GM18873 (cell line): ENCODE results near the gene RABGGTA.
A peak's percentile ranks its signal among the peaks of the same experiment; 100 is the strongest.

ENCODE experiments used
- ATAC-seq: cut with Tn5 transposase; IDR thresholded peaks from one replicate; pipeline ENCODE4 v1.9.1; 2021; ENCODE audit warnings: mild to moderate bottlenecking, moderate library complexity, moderate number of reproducible peaks; ENCODE audit not compliant: unreplicated experiment, low FRiP score

Gene RABGGTA

DNA sequence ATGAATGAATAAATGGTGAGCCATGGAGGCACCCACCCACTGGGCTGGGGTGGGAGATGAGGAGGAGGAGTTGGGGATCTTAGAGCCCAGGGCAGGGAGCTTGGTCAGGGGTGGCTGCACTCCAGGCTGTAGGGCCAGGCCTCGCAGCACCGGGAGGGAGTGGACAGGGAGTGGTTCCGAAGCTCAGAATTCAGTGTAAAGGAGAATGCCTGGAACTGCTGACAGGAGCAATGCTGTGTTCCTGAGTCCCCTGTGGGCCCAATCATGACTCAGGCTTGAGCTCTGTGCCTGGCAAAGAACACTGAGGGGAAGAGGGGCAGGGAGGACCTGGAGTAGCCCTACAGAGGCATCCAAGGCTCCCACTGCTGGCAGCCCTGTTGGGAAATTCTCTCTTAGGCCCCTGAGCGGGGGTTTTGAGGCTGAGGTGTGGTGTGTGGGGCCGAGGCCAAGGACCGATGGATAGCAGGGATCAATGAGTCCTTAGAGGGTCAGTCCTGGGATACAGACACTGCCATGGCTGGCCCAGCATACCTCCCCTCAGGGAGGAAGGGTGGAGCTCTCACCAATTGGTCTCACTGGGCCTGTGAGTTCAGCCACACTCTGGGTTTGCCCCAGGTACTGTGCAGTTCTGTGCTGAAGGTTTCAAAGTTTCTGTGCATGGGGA is 9.5 kb upstream of the RABGGTA start:
- ATAC-seq = no peak

DNA sequence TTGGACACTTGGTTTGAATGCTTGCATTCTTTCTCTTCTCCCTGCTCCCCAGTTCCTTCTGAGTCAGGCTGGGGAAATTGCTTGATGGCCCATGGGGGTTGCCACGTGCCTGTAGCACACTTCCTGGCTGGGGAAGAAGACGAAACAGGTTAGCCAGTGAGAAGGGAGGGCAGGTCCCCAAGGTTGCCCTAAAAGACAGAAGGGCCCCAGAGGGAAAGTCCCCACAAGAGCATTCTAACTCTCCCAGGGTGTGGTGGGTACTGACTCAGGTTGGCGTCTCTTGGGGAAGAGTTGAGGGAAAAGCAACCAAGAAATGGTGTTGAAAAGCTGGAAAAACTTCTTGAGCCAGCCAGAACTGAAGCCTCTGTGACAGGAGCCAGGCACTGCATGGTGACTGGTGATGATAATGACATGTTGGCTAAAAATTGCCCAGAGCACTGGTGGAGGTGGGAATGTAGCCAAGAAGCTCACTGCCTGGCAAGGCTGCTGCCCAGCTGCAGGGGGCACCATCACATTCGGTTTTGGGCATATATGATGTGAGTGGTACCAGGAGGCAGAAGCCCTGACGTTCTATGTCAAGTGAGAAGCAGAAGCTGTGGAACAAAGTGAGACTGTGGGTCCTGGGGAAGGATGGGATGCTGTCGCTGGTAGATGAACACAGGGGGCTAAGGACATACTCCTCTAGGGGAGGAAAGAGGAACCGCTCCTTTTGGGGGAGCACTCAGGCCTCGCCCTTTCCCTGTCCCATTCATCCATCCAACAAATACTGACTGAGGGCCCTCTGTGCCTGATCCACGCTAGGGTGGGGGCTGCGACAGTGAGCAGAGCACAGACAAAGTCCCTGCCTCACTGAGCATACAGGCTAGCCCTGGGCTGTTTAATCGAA is 8.1 kb upstream of the RABGGTA start:
- peak; percentile 55 for ATAC-seq

DNA sequence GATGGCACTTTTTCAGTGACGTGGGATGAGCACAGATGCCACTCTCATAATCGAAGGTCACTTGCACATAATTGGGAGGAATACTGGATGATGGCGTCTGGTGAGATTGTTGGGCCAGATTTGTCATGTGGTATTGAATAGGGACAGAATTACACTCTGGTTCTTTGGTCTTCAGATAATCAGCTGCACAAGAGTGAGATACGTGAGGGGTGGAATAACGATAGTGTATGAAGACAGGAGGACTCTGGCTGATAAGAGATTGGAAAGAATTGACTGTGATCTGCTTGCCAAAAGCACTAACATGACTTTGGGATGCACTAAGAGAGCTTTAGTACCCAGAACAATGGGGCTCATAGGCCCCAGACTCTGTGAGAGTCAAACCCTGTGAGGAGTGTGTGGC is 7.0 kb upstream of the RABGGTA start:
- no peak for ATAC-seq

- no peak for ATAC-seq
Observed at GRCh38 chr14:24277606-24278321, 6.4 kb upstream of the RABGGTA start.

GRCh38 chr14:24277071-24277470 is 5.7 kb upstream of the RABGGTA start:
- ATAC-seq = no peak

- peak; percentile 43 for ATAC-seq
Observed at GRCh38 chr14:24274101-24274543, 2.7 kb upstream of the RABGGTA start.

- no peak for ATAC-seq
Observed at GRCh38 chr14:24273422-24273998, 2.1 kb upstream of the RABGGTA start.

DNA sequence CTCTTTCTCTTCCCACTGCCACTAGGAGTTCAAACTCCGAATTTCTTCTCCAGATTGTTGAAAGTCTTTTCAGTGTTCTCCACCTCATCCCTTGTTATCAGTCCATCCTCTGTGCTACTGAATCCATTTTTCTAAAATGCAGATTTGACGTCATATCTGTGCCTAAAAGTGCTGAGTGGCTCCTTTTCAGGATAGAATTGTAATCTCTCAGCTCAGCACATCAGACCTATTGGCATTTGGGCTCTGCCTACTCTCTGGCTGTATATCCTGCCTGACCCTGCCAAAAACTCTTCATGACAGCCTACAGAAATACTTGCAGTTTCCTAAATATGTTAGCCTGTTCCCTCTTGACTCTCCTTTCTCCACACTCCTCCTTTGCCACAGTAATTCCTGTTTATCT is 1.1 kb upstream of the RABGGTA start:
- ATAC-seq = no peak

DNA sequence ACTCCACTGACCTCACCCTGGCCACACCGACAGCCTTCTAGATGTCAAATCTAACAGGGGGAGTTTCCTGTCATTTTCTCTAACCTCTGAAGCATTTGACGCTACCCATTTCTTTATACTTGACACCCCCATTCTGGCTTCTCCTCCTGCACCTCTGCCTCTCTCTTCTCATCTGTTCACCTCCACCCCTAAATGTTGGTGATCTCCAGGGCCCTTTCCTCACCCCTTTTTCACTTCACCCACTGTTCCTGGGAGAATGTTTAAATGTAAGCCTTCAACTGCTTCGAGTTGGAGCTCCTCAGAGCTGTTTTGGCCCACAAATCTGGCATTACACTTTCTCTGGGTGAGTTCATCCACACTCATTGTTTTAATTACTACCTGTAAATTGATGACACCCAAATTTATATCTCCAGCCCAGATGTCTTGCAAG is 452 bp upstream of the RABGGTA start:
- ATAC-seq = no peak

GRCh38 chr14:24270537-24271133 is 762 bp downstream of the RABGGTA start:
- ATAC-seq = no peak

GRCh38 chr14:24269910-24270536 is 1.4 kb downstream of the RABGGTA start:
- no peak for ATAC-seq

DNA sequence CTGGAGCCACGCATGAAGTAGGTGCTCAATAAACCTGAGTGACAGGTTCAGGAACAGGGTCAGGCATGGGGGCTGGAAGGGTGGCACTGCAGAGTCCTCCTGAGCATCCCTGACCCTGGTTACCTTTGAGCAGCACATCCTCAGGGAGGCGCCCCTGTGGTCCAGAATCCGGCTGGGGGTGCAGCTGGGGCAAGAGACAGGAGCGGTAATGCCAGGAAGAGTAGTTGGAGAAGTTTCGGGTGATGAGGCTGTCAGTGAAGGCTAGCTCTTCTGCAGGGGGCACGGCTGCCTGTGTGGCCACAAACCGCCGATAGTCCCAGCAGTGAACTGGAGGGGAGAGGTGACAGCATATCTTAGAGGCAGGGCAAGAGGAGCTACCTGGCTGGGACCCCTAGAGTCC is 2.0 kb downstream of the RABGGTA start:
- no peak for ATAC-seq

- no peak for ATAC-seq
Observed at GRCh38 chr14:24268225-24268624, 3.2 kb downstream of the RABGGTA start.

DNA sequence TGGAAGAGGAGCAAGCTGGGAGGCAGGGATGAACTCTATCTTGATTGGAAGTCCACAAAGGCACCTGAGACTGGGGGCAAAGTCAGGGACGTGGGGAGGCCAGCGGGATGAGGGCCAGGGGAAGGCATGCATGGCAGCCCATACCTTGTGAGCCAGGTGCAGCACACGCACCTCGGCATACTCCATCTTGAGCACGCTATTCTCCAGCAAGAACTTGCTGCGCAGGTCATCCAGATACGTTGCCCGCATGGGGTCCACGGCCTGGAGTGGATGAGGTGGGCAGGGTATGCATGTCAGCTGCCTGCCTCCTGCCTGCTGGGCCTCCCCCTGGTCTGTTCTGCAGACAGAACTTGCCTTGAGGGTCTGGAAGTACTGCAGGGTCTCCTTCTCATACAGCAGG is 3.9 kb downstream of the RABGGTA start:
- ATAC-seq = no peak

DNA sequence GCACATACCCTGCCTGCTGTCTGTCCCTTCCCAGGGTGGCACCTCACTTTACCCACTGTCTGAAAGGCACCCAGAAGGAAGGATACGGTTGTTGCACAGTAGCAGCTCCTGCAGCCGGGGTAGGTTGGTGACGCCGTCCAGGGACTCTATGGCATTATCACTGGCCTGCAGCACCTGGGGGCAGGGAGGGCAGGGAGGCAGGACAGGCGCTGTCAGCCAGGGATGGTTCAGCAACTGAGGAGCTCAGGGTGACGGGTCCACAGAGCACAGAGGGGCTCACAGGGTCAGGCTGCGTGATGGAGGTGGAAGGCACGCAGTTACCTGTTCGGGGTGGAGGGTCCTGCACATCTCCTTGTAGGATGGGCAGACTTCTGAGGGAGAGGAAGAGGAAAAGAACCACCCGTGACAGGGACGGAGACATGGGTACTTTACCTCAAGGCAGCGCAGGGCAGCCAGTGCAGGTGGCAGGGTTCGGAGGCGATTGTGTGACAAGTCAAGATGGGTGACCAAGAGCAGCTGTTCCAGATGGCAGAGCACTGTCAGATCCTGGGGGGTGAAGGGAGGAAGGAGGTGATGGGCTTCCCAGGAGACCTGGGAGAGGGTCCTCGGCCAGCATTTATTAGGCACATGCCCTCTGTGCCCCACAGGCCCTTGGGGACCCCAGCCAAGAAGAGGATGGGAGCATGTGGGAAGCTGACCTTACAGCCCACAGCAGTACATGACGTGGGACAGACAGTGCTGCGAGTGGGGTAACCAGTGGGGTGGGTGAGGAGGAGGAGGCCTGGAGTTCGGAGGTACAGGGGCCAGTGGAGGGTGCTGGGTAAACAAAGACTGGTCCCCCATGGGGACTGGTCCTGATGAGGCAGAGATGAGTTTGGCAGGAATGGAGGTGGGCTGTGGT is 4.8 kb downstream of the RABGGTA start:
- no peak for ATAC-seq

GRCh38 chr14:24264298-24264697 is 7.1 kb downstream of the RABGGTA start:
- no peak for ATAC-seq

GRCh38 chr14:24263848-24264247 is 7.5 kb downstream of the RABGGTA start:
- no peak for ATAC-seq

DNA sequence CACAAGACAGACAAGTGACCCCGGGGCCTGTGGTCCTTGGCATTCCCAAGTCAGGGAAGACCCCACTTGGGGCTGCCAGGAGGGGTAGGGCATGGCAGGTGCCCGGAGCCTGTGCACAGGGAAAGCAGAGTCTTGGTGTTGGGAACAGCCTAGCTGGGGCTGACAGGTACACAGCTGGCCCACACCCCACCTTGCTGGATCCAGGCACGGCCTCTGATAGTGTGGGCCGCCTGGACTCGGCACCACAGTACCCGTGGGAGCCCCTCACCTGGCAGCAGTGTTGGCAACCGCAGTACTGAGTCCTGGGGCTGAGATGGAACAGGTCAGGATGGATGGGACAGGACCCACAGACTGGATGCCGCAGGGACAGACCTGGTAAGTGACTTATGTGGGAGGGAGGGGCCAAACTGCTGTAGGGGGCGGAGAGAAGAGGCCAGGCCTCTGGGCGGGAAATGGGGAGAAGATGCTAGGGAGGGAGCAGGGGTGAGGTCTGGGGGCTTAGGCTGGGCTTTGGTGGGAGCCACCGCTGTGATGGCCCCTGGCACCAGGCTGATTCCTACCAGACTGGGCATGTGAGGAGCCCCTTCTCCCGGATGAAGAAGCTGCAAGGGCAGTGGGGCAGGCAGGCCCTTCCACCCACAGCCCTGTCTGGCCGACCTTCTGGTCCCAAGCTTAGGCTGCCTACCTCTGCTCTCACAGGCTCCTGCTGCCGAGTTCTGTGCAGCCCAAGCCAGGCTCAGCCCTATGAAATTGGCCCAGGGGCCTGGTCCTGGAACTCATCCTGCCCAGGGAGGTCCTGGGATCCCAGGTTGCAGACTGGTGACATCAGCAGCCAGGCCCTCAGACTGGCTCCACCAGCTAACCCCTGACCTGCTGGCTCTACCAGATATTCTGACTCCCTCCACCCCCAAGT is 8.3 kb downstream of the RABGGTA start, which contains the start of gene TGM1:
Gene TGM1 (minus strand): TSS at position 357 of the 913 bp plus-strand sequence. CDS start 825 bp downstream, outside the sequence.
- no peak for ATAC-seq
